ENCODE measurements around the gene CUL4A.

Gene CUL4A

GRCh38 chr13:113183450-113184129 lies 25.8 kb upstream of the CUL4A start:
- no peak for ATAC-seq
- no peak for TF ChIP-seq POU6F1 (CRISPR knock-in tag; IDR thresholded peaks at IDR 0.05; ENCODE audit: borderline replicate concordance, low read depth)

GRCh38 chr13:113184568-113185440 lies 24.6 kb upstream of the CUL4A start:
- TF ChIP-seq TOX (CRISPR knock-in tag; IDR thresholded peaks at IDR 0.05; ENCODE audit: borderline replicate concordance), result no peak
- no peak for TF ChIP-seq PATZ1 (CRISPR knock-in tag; IDR thresholded peaks at IDR 0.05; ENCODE audit: borderline replicate concordance)
- TF ChIP-seq ZFP30 (CRISPR knock-in tag; IDR thresholded peaks at IDR 0.05), result no peak
- no peak for TF ChIP-seq SNAI2 (CRISPR knock-in tag; IDR thresholded peaks at IDR 0.05)
- no peak for TF ChIP-seq ZC3H10 (CRISPR knock-in tag; IDR thresholded peaks at IDR 0.05)
- TF ChIP-seq CSRNP3 (CRISPR knock-in tag; IDR thresholded peaks at IDR 0.05), result no peak
- TF ChIP-seq ESRRG (CRISPR knock-in tag; IDR thresholded peaks at IDR 0.05), result no peak
- no peak for ATAC-seq

- no peak for ATAC-seq
- TF ChIP-seq CSRNP3 (CRISPR knock-in tag; IDR thresholded peaks at IDR 0.05) (no peak), POU6F1 (CRISPR knock-in tag; IDR thresholded peaks at IDR 0.05; ENCODE audit: borderline replicate concordance, low read depth) (no peak), OSR1 (CRISPR knock-in tag; IDR thresholded peaks at IDR 0.05) (no peak)
These were observed 23.1 kb upstream of the CUL4A start for GRCh38 chr13:113186061-113186900.

- peak; percentile 99 for ATAC-seq
- no peak for TF ChIP-seq ZFP30 (CRISPR knock-in tag; IDR thresholded peaks at IDR 0.05)
- TF ChIP-seq ZC3H10 (CRISPR knock-in tag; IDR thresholded peaks at IDR 0.05), result peak; percentile 48; the same call in 1 of the 2 replicates
- no peak for TF ChIP-seq CREB5 (CRISPR knock-in tag; IDR thresholded peaks at IDR 0.05; ENCODE audit: low read depth)
- no peak for TF ChIP-seq SNAI2 (CRISPR knock-in tag; IDR thresholded peaks at IDR 0.05)
- no peak for TF ChIP-seq RARB (CRISPR knock-in tag; IDR thresholded peaks at IDR 0.05)
- no peak for TF ChIP-seq ZNF565 (CRISPR knock-in tag; conservative IDR thresholded peaks at IDR 0.05; ENCODE audit: low read depth)
- no peak for TF ChIP-seq OSR1 (CRISPR knock-in tag; IDR thresholded peaks at IDR 0.05)
- TF ChIP-seq CSDC2 (CRISPR knock-in tag; IDR thresholded peaks at IDR 0.05), result no peak
- peak; percentile 49; the same call in 1 of the 2 replicates for TF ChIP-seq ZFP3 (CRISPR knock-in tag; IDR thresholded peaks at IDR 0.05)
- no peak for TF ChIP-seq GLIS3 (CRISPR knock-in tag; IDR thresholded peaks at IDR 0.05)
- no peak for TF ChIP-seq TCF4 (CRISPR knock-in tag; IDR thresholded peaks at IDR 0.05; ENCODE audit: borderline replicate concordance)
- TF ChIP-seq CSRNP3 (CRISPR knock-in tag; IDR thresholded peaks at IDR 0.05), result no peak
- TF ChIP-seq TSHZ2 (CRISPR knock-in tag; IDR thresholded peaks at IDR 0.05), result no peak
These were observed 22.1 kb upstream of the CUL4A start for GRCh38 chr13:113187263-113187669.

All from SK-N-SH treated with all-trans-retinoic acid at 6 μM for 48 hours (cell line).